Uterus (tissue), 2 donors: ENCODE results near the gene NCOA3.

Experiments used
- CTCF ChIP-seq, 4 experiments: fragments of 200-600 bp in 2 of 4; fragments of 450-650 bp in 2 of 4; sonication (generic) in 2 of 4; IDR thresholded peaks; one replicate each; pipeline ENCODE4 v1.5.1; 2016 to 2019; ENCODE audit warnings: antibody characterized with exemption in 4 of 4, mild to moderate bottlenecking in 2 of 4, moderate library complexity in 1 of 4
- POLR2A ChIP-seq, 2 donors: fragments of 450-650 bp; IDR thresholded peaks; one replicate each; pipeline ENCODE4 v1.6.1; 2016; ENCODE audit warnings: antibody characterized with exemption in 2 of 2, mild to moderate bottlenecking in 1 of 2, moderate library complexity in 1 of 2

GRCh38 chr20:47561603-47562583 lies 60.2 kb downstream of the NCOA3 start:
- TF ChIP-seq CTCF (IDR thresholded peaks at IDR 0.05), result no peak
- no peak for TF ChIP-seq POLR2A (IDR thresholded peaks at IDR 0.05)
